Activated naive CD8-positive, alpha-beta T cell treated with anti-CD3 and anti-CD28 coated beads for 36 hours (primary cell): ENCODE data around the gene ELOVL4. TPM values are rescaled to one million over a fixed set of nuclear protein-coding genes. Genes with fewer than 3 reads are reported as not detected.

Source experiments
- DNase-seq: peaks from one replicate; pipeline ENCODE4 v3.0.0; 2021
- H3K27ac Mint-ChIP-seq: one replicate; pipeline ENCODE4 v1.8.0; 2022; ENCODE audit warnings: mild to moderate bottlenecking, moderate library complexity, mixed read lengths
- H3K27me3 Mint-ChIP-seq: one replicate; pipeline ENCODE4 v1.8.0; 2022; ENCODE audit warnings: mild to moderate bottlenecking, mixed read lengths
- H3K36me3 Mint-ChIP-seq: one replicate; pipeline ENCODE4 v1.8.0; 2021; ENCODE audit warnings: mild to moderate bottlenecking, mixed read lengths
- H3K4me1 Mint-ChIP-seq: one replicate; pipeline ENCODE4 v1.8.0; 2021; ENCODE audit warnings: mixed read lengths
- H3K4me3 Mint-ChIP-seq: one replicate; pipeline ENCODE4 v1.8.0; 2022; ENCODE audit warnings: mild to moderate bottlenecking, moderate library complexity, mixed read lengths
- H3K9me3 Mint-ChIP-seq: one replicate; pipeline ENCODE4 v1.8.0; 2022; ENCODE audit warnings: mixed read lengths
- total RNA-seq, 2 experiments: library from RNA; stranded (reverse); gene quantifications; one replicate each; pipeline ENCODE4 v1.2.3, GENCODE V29; 2021

ELOVL4 gene
- total RNA-seq, 2 experiments from 2014 or later: 1.7 to 2.2 TPM

DNA sequence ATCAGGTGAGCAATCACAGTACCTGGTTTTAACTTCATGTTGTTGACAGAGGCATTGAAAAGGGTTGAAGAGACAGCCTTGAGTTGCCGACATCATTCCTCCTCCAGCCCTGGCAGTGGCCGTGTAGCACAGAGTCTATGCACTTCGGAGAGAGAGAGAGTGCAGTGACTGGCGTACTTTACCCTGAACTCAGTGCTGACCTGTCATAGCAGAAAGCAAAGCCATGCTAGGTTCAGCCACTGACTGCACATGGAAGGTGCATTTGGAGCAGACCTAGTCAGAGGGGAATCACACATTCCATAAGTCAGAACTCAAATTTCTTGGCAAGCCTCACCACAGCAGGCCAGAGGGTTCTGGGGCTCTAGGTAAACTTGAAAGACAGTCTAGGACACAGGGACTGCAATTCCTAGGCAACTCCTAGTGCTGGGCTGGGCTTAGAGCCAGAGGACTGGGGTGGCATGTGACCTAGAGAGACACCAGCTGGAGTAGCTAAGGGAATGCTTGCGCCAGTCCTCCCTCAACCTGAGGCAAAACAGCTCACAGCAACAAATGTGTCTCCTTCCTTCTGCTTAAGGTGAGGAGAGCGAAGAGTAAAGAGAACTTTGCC lies 69.1 kb downstream of the ELOVL4 start:
- H3K9me3 Mint-ChIP-seq: peaks cover 6% of the 10 kb centered on the region

DNA sequence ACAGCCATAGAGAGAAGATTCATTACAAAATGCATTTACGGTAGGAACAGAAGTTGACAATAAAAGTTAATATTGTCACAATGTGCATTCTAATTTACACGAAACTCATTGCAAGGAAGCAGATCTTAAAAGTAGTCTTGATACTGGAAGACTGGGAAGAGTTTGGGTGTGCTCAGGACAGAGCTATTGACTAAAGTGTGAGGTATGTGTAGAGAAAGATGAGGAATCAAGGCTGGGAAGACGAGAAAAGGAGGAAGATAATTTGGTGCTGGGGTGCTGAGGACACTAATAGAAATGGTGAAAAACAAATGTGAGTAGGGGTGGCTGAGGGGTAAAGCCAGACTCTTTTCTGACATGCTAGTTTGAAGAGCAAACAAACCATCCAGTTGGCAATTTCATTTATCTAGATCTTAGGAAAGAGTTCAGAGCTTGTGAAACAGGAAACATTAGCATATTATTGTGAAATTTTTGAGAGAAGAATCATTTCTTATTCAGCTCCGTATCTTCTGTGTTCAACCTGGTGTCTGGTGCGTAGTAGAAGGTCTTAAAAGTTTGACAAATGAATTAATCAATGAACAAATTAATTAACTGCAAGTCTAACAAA lies 72.7 kb downstream of the ELOVL4 start:
- peaks cover 10% of the 10 kb centered on the region for H3K27me3 Mint-ChIP-seq
- H3K27ac Mint-ChIP-seq: no peak overlapping the region

More for the DNA sequence above, 69.1 kb downstream of the ELOVL4 start:
- Mint-ChIP-seq H3K4me3 (no peak overlapping the region), H3K4me1 (no peaks in the 10 kb centered on the region), H3K27me3 (peaks cover 30% of the 10 kb centered on the region), H3K27ac (no peak overlapping the region), H3K36me3 (peaks cover 3% of the 10 kb centered on the region)
- no peak for DNase-seq

DNA sequence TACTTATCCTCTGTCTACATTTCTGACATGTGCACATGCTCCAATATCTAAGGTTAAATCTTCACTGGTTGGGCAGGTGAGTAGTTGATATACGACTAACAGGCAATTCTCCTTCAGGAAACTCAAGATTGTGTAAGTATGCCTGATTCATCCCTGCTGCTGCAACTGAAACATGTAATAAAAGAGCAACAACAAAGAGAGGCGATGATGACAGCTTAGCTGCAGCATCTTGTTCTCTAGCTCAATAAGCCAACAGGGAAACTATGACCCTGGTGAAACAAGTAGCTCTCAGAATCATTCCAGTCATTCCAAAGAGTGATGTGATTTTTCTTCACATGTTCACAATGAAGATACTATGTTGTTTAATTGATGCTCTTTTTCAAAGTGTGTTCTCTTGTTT lies 74.4 kb downstream of the ELOVL4 start:
- DNase-seq: no peak
- Mint-ChIP-seq H3K4me3 (no peak overlapping the region), H3K4me1 (peaks cover 9% of the 10 kb centered on the region), H3K9me3 (no peaks in the 10 kb centered on the region), H3K27me3 (peaks cover 17% of the 10 kb centered on the region), H3K27ac (no peak overlapping the region), H3K36me3 (no peaks in the 10 kb centered on the region)

More for the DNA sequence above, 72.7 kb downstream of the ELOVL4 start:
- no peak for DNase-seq
- H3K36me3 Mint-ChIP-seq: peaks cover 3% of the 10 kb centered on the region
- H3K9me3 Mint-ChIP-seq: no peaks in the 10 kb centered on the region
- no peak overlapping the region for H3K4me3 Mint-ChIP-seq
- peaks cover 7% of the 10 kb centered on the region for H3K4me1 Mint-ChIP-seq

DNA sequence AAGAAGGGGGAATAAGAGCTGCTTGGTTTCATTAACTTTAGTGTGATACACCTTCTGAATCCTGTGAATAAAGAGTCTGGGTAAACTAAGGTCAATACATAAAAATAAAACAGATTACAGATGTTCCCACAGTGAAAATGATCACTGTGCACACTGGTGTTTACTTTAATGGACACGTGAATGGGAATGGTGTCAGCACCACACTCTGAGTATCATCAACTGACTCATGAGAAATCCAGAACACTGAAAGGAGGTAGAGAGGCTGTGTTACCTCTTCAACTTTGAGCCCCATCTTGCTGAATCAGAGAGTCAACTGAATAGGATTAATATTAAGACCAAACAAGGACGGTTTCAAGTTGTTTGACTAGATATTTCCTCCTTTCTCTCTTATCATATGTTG lies 75.0 kb downstream of the ELOVL4 start:
- Mint-ChIP-seq H3K27ac (no peak overlapping the region), H3K36me3 (no peaks in the 10 kb centered on the region), H3K4me1 (peaks cover 9% of the 10 kb centered on the region), H3K9me3 (no peaks in the 10 kb centered on the region), H3K4me3 (no peak overlapping the region), H3K27me3 (peaks cover 21% of the 10 kb centered on the region)
- DNase-seq: no peak

DNA sequence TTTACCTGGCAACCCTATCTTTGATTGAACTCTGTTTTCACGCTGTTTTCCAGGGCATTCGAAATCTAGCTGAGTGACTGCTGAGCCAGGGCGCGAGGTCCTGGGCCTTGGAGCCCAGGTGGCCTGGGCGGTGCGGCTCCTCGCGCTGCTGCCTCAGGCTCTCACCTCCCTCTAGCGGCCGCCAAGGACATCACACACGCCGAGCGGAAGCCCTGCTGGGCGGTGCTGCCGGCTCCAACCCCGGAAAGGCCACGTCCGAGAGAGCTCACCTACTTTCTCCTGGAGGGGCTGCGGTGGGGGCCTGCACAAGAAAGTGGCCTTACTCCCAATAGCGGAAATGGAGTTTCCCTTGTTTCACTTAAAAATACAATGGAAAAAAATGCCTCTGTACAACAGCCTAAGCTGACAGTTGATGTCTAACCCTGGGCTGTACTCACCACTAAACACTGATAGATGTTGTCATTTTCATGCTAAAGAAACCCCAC lies 77.7 kb downstream of the ELOVL4 start:
- peaks cover 9% of the 10 kb centered on the region for H3K4me1 Mint-ChIP-seq
- no peaks in the 10 kb centered on the region for H3K36me3 Mint-ChIP-seq
- peak; percentile 85 for DNase-seq
- H3K27ac Mint-ChIP-seq: peak overlapping the region; percentile 23
- peak overlapping the region; percentile 43 for H3K4me3 Mint-ChIP-seq
- no peaks in the 10 kb centered on the region for H3K9me3 Mint-ChIP-seq
- H3K27me3 Mint-ChIP-seq: peaks cover 15% of the 10 kb centered on the region

DNA sequence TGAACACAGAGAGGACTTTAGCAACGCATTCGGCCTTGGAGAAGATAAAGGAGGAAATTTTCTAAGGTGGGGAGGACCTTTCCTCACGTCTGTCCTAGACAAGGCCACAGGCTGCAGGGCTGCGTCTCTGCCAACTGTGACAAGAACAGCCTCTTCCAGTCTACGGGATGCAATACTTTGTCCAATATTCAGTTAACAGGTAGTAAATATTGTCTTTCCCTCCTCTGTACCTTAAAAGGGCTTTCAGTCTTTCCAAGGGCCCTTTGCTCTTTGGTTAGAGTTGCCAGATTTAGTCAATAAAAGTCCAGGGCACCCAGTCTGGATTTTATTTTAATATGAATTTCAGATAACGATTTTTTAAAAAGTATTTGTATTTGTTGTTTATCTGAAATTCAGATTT lies 78.2 kb downstream of the ELOVL4 start:
- Mint-ChIP-seq H3K4me1 (peaks cover 9% of the 10 kb centered on the region), H3K36me3 (no peaks in the 10 kb centered on the region), H3K4me3 (no peak overlapping the region), H3K27ac (no peak overlapping the region), H3K9me3 (no peaks in the 10 kb centered on the region), H3K27me3 (peaks cover 11% of the 10 kb centered on the region)
- no peak for DNase-seq

DNA sequence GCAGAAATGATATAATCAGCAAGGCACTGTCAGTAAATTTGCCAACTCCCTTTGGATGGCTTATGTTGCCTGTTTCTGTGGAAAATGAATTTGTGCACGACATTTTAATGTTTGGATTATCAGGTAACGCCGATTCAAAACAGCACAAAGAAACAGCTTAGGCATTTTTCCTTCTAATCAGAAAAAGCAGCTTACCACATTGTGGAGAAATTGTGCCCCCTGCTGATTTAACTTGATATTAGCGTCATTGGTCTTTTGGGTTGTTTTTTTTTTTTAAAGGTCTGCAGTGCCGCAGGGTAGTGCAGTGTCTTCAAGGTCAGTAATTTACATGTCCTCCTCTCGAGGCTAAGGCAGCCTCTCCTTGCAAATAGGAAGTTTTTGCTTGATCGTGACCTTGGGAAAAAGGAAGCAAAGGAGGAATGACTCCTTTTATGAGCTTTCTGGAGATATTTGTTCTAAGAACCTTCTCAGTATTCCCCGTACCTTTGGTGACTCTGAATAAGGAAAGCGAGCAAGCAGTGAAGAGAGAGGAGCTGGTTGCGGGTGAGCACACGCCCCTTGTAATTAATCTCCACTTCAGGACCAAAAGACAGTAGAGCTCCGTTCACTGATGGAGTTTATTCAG lies 79.1 kb downstream of the ELOVL4 start:
- Mint-ChIP-seq H3K27ac (no peak overlapping the region), H3K36me3 (no peaks in the 10 kb centered on the region), H3K9me3 (no peaks in the 10 kb centered on the region), H3K4me3 (no peak overlapping the region), H3K27me3 (peaks cover 11% of the 10 kb centered on the region), H3K4me1 (peaks cover 9% of the 10 kb centered on the region)
- DNase-seq: peak; percentile 11

Other genes with a start within 250 kb of the ELOVL4 start
- 10 to 100 TPM; 34.6 to 36.0 TPM for gene TTK, start 57.1 kb upstream of the ELOVL4 start, total RNA-seq
- 10 to 100 TPM; 15.3 to 17.5 TPM for gene BCKDHB, start 159.1 kb upstream of the ELOVL4 start, total RNA-seq